GM21529 (cell line): ENCODE measurements around the gene RBM39.

ENCODE experiments used
- ATAC-seq: cut with Tn5 transposase; IDR thresholded peaks from one replicate; pipeline ENCODE4 v1.9.1; 2021; ENCODE audit not compliant: unreplicated experiment

The RBM39 gene

DNA sequence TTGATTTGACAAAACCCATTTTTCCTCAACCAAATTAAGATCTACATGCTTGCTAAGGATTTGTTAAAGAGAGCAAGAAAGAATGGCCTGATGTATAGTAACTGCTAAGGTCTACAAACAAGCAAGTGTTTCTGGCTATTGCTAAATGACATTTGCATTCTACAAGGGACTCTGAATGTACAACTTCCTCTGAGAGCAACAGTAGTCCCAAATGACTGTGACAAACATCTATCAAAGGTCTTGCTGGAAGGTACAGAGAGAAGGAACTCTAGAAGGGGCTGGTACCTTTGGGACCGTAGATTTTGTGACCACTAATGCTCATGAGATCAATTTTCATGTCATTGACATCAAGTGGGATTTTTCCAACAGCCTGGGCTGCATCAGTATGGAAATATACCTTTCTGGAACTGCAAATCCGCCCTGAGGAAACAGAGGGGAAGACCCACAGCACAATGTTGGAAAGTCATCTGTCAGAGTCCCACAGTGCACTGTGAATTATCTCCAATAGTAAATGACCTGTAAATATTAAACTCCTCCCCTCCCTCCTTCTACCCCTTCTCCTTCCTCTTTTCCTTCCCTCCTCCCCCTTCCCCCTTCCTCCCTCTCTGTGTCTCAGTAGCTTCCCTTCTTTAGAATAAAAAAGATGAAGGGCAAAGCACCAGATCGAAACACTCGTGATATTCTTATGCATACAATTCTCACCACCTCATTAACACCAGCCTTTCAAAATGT lies 61.4 kb downstream of the RBM39 start:
- no peak for ATAC-seq

DNA sequence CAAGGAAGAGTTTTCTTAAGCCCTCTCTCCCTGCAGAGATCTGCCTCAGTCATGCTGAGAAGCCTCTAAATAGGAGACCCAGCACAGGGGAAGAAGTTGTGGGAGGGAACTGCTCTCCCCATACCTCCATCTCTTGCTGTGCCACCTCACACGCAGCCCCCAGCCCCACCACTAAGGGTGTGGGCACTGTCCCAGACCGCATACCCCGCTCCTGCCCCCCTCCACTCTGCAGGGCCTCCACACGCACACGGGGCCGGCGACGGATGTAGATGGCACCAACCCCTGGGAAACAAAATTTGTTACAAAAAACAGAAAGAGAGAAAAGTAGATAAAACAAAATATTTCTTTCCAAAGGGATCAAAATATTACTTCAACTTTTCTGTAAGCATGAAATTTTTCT lies 67.1 kb downstream of the RBM39 start:
- no peak for ATAC-seq

DNA sequence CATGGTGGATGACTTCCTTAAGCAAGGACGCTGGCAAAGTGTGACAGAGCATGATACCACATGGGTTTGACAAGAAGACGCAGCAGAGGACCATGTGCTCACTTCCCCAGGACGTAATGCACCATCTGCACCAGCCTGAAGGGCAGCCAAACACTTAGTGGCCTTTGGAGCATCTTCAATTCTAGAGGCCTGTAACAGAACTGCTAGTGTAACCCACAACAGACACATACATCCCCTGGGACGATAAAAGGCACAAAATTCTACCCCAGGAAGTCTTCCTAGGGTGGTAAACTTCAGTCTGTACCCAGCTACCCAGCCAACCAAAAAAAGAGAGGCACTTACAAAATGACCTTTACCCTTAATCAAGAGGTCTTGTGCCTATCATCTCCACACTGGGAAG lies 68.2 kb downstream of the RBM39 start:
- ATAC-seq = no peak

DNA sequence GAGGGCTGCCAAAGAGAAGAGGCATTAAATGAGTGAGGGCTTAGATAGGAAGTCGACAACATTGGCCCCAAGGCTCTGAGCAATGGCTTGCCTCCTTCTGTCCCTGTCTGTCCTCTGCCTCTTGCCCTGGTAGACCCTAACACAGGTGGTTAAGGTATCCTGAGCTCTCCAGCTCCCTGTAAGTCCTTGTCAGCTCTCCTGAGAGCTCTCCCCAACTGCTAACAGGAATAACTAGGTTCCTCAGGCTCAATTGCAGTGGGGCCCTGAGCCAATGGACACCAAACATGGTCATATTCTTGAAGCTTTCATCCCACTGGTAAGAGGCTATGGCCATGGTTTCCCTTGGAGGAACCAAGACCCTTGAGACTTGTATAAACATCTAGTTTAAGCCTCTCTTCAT lies 72.4 kb downstream of the RBM39 start:
- ATAC-seq = no peak

DNA sequence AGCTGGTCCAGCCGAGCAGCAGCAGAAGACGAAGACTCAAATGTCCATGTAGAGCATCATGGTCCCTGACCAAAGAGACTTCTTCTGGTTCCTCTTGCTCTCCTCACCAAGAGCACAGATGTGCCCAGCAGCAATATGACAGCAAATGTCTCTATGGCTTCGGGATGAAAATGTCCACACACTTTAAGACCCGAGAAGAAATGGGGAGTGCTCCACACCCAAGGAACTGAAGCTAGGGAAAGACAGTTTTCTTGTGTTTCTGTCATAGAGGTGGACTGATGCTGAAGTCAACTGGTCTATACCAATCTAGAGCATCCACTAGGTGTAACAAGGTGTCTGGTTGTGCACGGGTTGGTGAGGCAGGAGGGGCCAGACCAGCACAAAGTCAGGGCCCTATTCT lies 72.8 kb downstream of the RBM39 start:
- ATAC-seq = no peak

DNA sequence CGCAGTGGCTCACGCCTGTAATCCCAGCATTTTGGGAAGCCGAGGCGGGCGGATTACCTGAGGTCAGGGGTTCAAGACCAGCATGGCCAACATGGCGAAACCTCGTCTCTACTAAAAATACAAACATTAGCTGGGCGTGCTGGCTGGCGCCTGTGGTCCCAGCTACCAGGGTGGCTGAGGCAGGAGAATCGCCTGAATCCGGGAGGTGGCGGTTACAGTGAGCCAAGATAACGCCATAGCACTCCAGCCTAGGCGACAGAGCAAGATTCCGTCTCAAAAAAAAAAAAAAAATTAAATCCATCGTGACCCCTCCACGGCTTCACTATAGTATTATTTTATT lies 76.1 kb downstream of the RBM39 start:
- no peak for ATAC-seq

DNA sequence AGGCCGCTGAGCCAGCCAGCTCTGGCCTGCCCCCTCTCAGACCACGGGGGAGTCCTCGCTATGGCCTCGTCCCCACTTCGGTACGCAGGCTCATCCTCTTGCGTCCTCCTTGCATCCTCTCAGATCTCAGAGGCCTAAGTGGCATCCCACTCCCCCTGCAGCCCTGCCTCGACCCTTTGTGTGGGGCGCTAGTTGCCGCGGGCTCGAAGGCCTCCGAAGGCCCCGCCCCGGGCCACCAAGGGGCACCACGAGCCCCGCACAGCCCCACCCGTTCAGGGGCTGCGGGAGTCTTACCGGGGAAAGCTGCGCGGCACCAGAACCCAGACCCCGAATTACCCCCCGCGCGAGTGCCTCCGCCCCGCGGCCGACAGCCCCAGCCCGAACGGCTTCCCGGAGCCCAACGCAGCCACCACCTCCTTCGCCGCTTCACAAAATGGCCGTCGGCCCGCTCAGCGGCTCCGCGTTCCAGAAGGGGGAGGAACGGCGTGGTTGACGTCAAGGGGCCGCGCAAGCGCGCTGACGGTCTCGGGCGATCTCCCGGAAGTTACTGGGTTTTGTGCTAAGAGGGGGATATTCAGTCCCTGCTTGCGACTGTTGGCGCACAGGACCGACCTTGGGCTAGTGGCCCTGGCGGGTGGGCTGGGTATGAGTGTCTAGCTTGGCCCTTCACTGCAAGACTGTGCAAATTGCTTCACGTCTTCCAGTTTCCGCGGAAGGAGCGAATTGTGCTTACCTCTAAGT lies 77.4 kb downstream of the RBM39 start, which contains the start of the genes CPNE1 and RBM12:
Gene CPNE1, minus strand, starts transcription at position 435 of the 741 bp plus-strand sequence. CDS start 31,977 bp downstream, outside the sequence.
Gene RBM12, minus strand, starts transcription at position 435 of the 741 bp plus-strand sequence. CDS start 9,578 bp downstream, outside the sequence.
- peak; percentile 69 for ATAC-seq

DNA sequence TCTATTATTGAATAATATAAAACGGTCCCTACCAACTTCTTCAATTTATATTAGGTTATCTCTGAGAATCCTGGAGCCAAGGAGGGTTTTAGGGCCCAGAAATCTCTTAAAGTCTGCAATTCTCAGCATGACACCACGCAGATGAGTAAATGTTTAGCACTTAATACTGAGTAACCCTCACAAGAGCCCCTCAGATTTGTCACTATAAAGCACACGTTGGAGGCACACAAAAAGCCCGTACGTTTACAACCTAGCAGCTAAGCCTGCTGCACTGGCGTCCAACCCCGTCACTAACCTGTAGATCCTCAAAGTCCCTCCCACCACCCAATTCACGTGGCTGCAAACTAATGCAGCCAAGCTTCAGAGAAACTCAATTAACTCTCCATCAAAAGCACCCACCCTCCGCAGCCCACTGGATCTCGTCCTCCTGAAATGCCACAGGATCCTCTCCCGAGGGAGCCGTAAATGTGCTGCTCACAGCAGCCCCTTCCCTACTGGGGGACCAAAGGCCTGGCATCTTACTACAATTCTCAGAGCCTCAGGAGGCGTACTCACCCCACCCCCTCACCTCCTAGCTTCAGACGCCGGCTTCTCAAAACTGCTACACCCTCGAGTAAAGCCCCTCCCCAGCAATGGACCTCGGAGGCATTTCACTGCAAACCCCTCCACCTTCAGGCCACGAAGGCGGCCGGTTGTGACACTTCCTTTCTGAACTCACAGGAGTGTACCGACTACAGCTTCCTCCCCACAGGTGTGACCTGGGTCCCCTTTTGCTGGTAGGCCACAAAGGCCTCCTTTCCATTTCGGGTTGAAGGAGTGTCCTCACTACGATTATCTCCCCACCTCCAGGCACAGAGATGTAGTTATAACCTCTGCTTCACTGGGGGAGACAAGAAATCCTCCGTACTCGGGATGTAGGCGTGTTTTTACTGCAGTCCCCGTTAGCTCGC lies 78.3 kb downstream of the RBM39 start:
- ATAC-seq = peak; percentile 23

DNA sequence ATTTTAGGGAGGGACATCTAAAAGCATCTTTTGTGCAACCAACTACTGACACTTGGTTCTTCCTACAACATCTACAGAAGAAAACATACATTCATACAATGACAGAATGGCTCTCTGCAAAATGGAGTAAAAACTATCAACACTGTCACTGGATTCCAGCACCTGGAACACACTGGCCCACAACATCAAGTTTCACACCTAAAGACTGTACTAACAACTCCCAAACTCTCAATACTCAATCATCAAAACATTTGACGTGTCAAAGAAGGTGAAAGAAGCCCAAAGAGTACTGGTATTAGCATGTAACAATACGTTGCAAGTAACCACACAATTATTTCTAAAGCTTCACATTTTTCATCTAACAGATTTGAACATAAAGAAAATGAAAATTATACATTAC lies 79.5 kb downstream of the RBM39 start:
- no peak for ATAC-seq

DNA sequence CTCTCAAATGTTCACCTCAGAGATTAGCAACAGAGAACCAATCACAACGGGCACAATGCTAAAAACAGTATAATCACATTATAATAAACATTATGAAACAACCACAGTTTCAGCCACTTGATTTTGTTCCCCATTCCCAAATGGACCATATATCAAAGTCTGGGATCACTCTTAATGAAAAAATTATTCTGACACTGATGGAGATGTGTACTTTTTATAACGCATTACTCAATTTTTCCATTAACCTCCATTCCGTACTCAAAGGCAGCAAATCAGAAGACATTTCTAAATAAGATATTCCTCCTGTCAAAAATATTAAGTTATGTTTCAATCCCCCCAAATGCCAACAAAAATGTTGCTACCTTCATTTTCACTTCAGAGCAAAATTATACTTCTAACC lies 80.2 kb downstream of the RBM39 start:
- no peak for ATAC-seq

DNA sequence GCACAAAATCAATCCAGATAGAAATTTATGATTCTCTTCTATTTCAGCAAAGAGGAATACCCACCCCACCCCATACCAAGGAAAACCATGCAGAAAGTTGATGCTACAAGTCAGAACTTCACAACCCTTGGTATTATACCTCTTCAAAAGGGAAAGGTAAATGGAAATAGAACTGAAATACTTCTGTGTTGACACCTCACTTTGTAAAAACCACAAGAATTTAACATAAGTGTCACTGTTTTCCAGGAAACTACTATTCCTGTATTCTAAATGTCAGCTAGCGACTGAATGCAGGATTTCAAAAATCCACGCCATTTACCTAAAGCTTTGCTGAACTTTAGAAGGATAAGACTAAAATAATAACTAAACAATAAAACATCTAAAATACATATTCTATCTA lies 81.0 kb downstream of the RBM39 start:
- ATAC-seq = no peak

DNA sequence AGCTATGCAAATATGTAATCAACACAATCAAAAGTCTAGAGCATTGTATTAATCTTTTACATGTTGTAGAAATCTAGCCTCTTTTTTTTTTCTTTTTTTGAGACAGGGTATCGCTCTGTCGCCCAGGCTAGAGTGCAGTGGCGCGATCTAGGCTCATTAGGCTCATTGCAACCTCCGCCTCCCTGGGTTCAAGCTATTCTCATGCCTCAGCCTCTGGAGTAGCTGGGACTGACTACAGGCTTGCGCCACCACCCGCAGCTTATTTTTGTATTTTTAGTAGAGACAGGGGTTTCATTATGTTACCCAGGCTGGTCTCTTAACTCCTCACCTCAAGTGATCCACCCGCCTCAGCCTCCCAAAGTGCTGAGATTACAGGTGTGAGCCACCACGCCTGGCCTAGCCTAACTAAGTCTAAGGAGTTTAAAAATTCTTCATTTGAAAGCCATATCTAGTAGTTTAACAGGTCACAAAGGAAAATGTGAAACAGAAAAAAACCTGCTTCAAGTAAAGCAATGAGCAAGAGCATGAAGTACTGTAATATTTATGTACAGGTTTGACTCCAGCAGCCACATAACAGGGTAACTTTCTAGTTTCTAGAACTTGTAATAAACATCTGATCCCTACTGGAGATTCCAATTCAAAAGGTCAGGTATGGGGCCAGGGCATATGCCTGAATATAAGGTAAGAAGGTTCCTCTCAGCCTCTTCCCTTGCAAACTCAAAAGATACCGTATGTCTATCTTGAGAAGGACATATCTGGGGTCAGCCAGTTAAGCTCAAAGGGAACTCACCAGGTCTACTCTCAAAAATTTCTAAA lies 81.7 kb downstream of the RBM39 start:
- ATAC-seq = no peak

DNA sequence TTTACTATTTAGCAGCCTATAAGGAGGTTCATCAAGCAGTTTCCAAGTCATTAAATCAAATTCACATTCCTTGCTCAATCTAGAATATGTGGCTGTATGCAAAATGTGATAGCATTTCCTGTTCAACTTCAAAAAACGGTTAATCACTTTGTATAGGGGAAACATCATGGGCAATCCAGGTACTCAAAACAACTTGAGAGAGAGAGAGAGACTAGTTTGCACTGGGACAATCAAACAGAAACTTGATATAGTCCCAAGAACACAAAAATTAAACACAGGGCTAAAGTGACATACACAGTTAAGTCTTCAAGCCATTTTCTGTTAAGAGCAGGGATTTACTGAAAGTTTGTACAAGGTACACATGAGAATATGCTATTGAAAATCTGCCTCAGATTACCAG lies 84.8 kb downstream of the RBM39 start:
- no peak for ATAC-seq

DNA sequence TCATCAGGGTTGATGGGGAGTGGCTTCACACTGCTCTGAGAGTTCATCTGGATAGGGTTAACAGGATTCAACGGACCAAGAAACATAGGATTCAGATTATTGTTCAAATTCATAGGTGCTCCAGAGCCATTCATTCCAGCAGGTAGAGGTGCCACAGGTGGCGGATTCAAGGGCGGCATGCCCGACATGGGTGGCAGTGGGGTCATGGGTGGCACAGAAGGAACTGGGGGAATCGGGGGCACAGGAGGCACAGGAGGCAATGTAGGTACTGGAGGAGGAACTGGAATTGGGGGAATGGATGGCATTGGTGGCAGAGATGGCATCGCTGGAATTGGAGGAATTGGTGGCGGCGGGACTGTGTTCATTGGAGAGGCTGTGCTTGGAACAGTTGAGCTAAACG lies 87.6 kb downstream of the RBM39 start:
- no peak for ATAC-seq

DNA sequence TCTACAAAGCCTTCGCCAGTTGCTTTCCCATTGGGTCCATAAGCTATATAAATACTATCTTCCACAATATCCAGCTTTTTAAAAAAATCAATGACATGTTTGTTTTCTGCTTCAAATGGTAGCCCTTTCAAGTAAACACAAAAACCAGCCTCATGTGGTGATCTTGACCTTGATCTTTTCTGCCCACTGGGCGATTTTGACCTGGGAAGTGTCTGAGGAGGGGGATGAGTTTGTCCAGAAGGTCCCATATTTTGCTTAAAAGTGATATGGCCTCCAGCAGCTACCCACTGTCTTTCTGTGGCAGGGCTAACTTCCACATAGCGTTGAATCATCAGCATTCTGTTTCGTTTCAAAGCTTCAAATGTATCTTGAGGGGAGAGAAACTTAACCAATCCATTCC lies 88.2 kb downstream of the RBM39 start:
- ATAC-seq = no peak
